GM12891 (cell line): ENCODE measurements around the gene CYFIP2.

Experiments used
- POLR2A ChIP-seq: IDR thresholded peaks from 2 replicates; pipeline ENCODE4 v1.6.1; 2011; ENCODE audit warnings: low read depth, low read length, control low read depth
- POLR2AphosphoS5 ChIP-seq: IDR thresholded peaks from 2 replicates; pipeline ENCODE4 v1.6.1; 2011; ENCODE audit warnings: low read depth, low read length, control low read depth
- TAF1 ChIP-seq: IDR thresholded peaks from 2 replicates; pipeline ENCODE4 v1.6.1; 2011; ENCODE audit warnings: low read depth, low read length, control low read depth

DNA sequence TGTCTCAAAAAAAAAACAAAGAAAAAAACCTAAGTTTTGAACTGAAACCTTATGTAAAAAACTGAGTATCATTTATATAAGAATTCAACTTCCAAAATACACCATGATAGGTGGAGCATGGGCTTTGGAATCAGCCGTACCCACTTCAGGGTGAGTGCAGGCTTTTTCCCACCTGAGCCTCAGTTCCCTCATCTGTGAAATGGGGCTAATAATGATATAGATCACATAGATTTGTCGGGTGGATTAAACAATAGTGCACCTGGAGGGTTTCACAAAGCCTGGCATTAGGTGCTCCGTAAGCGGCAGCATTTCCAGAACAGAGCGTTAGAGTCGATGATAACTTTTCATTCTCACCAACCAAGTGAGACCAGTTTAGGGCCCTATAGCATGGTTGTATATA, 91.9 kb downstream of the CYFIP2 start:
- TF ChIP-seq POLR2A: no peak
- no peak for TF ChIP-seq POLR2AphosphoS5
- TF ChIP-seq TAF1: no peak
